Stimulated activated CD4-positive, alpha-beta T cell treated with anti-CD3 and anti-CD28 coated beads, Interleukin-15, amount 100 ng/mL, for 48 hours (primary cell): ENCODE measurements around the gene FHIT.

Source experiments
- DNase-seq, 2 donors: peaks; one replicate each; pipeline ENCODE4 v3.0.0-alpha.2; 2020; ENCODE audit warnings: low read depth in 2 of 2

The FHIT gene

DNA sequence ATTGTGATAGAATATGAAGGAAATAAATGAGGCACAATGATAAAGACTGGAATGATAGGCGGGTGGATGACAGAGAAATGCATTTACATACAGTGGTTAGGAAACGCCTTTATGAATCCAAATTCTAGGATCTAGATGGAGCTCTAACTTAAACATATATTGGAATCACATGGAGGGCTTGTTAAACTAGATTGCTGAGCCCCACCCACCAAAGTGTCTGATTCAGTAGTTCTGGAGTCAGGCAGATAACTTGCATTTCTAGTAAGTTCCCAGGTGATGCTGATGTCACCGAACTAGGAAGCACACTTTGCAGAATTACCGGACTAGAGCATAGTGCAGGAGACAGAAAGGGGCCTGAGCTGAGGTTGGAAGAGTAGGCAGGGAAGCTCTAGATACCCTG lies 837.2 kb downstream of the FHIT start:
- no peak for DNase-seq

GRCh38 chr3:60413551-60413950 lies 837.7 kb downstream of the FHIT start:
- DNase-seq, result no peak

DNA sequence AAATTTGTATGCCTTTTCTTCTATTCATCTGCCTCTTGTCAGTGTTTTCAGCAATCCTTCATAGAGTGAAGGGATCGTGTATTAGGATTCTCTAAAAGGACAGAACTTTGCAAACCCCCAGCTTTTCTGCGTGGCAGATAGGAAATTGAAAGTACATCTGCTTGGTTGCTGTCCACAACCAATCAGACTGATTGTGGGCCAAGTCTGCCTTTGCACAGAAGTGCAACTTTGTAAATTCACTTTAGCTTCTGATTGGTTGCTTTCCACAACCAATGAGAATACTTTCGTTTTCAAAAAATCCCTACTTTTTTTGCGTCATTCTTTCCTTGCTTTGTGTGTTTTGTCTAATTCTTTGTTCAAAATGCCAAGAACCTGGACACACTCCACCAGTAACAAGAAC lies 847.4 kb downstream of the FHIT start:
- no peak for DNase-seq

DNA sequence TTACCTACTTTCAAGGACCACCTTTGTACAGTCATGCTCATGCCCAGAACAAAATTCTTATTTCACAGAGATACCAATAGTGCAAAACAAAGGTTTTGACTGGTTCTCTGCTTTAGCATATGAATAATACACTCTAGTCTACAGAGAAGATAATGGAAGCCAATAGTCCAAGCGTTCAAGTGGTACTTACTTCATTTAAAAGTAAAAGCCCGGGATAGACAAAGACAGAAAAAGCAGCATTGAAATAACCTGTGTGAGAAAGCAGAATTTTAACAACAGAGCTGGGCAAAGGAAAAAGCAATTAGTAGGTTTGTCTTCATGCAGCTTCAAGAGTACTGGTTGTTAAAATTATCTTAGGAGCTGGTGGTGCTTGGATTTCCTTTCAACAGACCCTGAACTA lies 848.3 kb downstream of the FHIT start:
- no peak for DNase-seq

DNA sequence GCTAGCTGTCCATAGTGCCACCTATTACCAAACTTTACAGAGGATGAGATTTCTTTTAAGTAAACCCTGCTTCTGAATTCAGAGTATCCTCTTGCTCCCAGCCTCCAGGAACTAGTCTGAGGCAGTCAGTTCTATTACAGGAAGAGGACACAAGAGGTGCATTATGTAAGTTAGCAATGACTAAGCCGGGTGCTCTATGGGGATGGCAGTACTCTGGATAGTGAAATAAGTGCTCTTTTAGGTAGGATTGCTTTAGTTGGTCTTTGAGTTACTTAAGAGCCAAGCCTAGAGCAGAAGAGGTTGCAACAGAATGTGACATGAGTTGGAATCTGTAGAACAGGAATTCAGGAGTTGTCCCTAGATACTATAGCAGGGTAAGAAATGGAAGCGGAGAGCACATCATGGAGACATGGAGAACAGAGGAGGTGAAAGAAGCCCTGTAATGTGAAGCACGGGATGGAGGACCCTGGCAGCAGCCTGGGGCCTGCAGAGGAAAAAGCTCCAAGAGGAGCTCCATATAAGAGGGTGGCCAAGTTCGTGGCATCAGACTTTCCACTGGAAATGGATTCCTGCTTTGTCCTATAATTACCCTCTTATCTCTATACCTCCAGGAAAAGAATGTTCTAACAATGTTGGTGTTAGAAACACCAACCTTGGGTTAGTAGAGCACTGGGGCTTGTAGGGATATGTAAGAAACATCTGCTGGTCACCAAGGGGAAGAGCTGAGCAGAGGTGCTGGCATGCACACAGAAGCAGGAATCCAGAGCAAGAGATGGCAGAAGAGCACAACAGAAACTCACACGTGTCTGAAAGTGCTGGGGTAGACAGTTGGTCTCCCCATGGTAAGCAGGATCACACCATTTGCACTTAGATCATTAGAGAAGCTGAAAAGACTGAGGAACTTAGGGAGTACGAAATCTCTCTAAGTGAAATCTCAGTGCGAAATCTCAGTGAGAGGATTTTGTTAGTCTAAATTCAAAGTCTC lies 851.1 kb downstream of the FHIT start:
- DNase-seq, result no peak

- no peak for DNase-seq
Measured at GRCh38 chr3:60399292-60399691, 852.0 kb downstream of the FHIT start.

DNA sequence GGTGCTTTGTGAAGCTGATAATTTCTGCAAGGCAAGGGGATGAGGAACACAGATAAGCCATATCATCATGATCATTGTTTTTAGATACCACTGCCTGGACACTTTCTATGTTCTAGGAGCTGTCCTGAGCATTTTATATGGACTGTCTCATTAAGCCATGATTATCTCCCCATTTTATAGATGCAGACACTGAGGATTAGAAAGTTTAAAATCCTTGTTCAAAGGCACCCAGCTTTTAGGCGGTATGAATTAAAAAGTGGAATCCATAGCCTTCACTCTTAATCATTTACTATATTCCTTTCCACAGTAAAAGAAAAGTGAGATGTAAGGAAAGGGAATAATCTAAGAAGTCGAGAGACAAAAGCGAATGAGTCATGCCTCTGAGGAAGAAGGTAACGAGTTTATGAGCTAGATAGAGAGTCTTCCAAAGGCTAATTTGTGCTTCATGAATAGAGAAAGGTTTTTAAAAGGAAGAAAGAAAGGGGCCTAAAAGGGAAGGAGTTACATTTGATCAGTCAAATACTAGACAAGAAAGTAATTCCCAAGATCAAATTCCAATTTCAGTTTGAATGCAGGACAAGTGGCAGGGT lies 856.0 kb downstream of the FHIT start:
- DNase-seq, result no peak

GRCh38 chr3:60393946-60394345 lies 857.3 kb downstream of the FHIT start:
- no peak for DNase-seq

DNA sequence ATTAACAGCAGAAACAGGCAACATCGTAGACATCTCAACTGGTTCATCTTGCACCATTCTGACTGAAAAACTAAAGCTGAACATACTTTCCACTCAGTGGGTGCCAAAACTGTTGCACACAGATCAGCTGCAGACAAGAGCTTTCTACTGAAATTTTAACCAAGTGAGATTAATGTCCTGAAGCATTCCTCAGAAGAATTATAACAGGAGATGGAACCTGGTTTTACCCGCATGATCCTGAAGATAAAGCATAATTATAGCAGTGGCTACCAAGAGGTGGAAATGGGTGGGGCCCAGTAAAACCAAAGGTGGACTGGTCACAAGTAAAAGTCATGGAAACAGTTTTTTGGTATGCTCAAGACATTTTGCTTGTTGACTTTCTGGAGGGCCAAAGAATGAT lies 858.8 kb downstream of the FHIT start:
- DNase-seq, result no peak

DNA sequence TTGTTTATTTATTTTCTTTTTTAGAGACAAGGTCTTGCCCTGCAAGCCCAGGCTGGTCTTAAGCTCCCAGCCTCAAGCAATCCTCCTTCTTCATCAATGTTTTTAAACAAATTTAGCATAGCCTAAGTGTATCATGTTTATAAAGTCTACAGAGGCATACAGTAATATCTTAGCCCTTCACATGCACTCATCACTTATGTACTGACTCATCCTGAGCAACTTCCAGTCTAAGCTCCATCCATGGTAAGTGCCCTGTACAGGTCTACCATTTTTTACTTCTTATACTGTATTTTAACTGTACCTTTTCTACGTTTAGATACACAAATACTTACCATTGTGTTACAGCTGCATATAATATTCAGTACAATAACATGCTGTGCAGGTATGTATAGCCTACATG lies 860.0 kb downstream of the FHIT start:
- DNase-seq, result no peak

- DNase-seq, result no peak
Measured at GRCh38 chr3:60388731-60389130, 862.5 kb downstream of the FHIT start.

- DNase-seq, result no peak
Measured at GRCh38 chr3:60386306-60386705, 864.9 kb downstream of the FHIT start.

GRCh38 chr3:60384341-60384740 lies 866.9 kb downstream of the FHIT start:
- DNase-seq, result no peak

- no peak for DNase-seq
Measured at GRCh38 chr3:60383345-60383744, 867.9 kb downstream of the FHIT start.

- no peak for DNase-seq
Measured at GRCh38 chr3:60366486-60366885, 884.8 kb downstream of the FHIT start.

- no peak for DNase-seq
Measured at GRCh38 chr3:60365360-60365759, 885.9 kb downstream of the FHIT start.

DNA sequence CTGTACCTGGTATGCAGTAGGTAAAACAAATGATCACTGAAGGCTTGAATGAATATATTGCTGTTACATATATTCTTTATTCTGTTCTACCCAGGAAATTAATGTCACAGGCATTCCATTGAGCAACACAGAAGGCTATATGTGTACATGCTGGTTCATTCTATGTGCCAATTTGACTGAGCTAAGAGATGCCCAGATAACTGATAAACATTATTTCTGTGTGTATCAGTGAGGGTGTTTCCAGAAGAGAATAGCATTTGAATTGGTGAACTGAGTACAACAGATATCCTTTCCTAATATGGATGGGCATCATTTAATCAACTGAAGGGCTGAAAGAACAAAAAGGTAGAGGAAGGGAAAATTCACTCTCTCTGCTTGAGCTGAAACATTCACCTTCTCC lies 886.8 kb downstream of the FHIT start:
- no peak for DNase-seq

GRCh38 chr3:60363817-60364216 lies 887.4 kb downstream of the FHIT start:
- no peak for DNase-seq

DNA sequence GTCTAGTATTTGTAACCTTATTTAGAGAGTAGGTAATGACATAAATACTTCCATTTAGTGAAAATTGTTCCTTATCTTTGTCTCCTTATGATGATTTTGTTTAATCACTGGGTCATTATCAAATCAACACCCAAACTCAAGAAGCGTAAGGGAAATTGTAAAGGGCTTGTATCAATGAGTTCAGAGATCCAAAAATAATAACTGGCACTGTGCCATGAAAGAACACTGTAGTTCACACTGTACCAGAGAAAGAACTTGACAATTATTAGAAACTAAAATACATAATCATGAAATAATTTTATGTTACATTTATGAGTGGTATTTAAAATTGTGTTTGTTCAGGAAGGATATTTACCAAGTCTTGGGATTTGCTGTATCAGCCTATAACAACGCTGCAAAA lies 895.4 kb downstream of the FHIT start:
- DNase-seq, result no peak

GRCh38 chr3:60351481-60351880 lies 899.8 kb downstream of the FHIT start:
- no peak for DNase-seq

DNA sequence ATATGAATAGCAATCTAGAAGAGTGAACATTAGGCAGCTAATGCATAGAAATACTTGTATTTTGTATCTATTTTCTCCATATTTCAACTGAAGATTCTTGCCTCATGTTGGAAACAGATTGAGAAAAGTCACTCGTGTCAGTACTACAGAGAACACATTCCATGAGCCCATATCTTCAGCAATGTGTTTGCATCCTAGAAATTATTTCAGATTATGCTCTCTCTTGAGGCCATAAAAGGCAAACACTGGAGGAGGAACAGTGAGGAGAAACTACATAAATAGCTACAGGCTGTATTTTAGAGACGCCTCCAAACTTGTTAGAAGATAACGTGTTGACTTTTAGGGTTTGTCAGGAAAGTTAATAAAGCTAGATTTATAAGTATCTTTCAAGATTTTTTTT lies 906.9 kb downstream of the FHIT start:
- DNase-seq, result no peak

GRCh38 chr3:60343831-60344230 lies 907.4 kb downstream of the FHIT start:
- no peak for DNase-seq

DNA sequence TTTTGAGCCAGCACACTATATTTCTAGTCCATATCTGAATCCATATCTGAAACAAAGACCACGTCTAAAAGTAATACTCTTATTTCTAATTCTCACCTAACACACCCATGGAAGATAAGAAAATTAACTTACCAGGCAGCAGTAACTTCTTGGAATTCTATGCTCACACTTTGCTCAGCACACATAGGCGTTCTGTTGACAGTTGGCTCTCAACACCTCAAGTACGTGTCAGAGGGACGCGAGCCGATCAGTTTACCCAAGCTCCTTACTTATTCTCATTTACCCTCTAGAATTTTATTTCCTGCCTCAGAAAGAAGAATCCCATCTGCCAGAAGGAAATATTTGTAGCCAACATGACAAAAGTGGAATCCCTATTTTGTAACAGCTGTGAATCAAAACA lies 911.9 kb downstream of the FHIT start:
- DNase-seq, result no peak
